OCI-LY3 (cell line): Measurements from ENCODE around the gene SH3BGRL.

ENCODE experiments used
- H2AFZ ChIP-seq: fragments of 200-600, 300-600 bp; shearing (Covaris generic); 2 replicates; pipeline ENCODE4 v1.6.0; 2014; ENCODE audit warnings: antibody characterized with exemption, low read depth, low read length
- H3K27ac ChIP-seq: fragments of 200-600, 300-600 bp; sonication (generic); 2 replicates; pipeline ENCODE4 v1.5.1; 2014; ENCODE audit warnings: mild to moderate bottlenecking, low read length, moderate library complexity, mixed read lengths
- H3K27me3 ChIP-seq: fragments of 200-600, 300-600 bp; sonication (generic); 2 replicates; pipeline ENCODE4 v1.6.1; 2014; ENCODE audit warnings: low read depth, low read length, mixed read lengths
- H3K36me3 ChIP-seq: fragments of 200-600, 300-600 bp; sonication (generic); replicated peaks from 2 replicates; pipeline ENCODE3; 2014; ENCODE audit warnings: low read depth, low read length, mixed read lengths
- H3K4me1 ChIP-seq: fragments of 300-600, 200-600 bp; sonication (generic); 2 replicates; pipeline ENCODE4 v1.6.1; 2014; ENCODE audit warnings: low read length, mixed read lengths
- H3K4me2 ChIP-seq: fragments of 200-600, 300-600 bp; sonication (generic); 2 replicates; pipeline ENCODE4 v1.6.1; 2014; ENCODE audit warnings: low read length, mixed read lengths
- H3K4me3 ChIP-seq: fragments of 300-600, 200-600 bp; sonication (generic); 2 replicates; pipeline ENCODE4 v1.5.1; 2014; ENCODE audit warnings: antibody characterized with exemption, mild to moderate bottlenecking, low read length, moderate library complexity
- H3K79me2 ChIP-seq: fragments of 300-600, 200-600 bp; shearing (Covaris generic); 2 replicates; pipeline ENCODE4 v1.6.1; 2014; ENCODE audit warnings: mild to moderate bottlenecking, low read length, mixed read lengths
- H3K9ac ChIP-seq: fragments of 300-600, 200-600 bp; shearing (Covaris generic); 2 replicates; pipeline ENCODE4 v1.6.0; 2014; ENCODE audit warnings: mild to moderate bottlenecking, low read length, moderate library complexity
- H3K9me3 ChIP-seq: fragments of 200-600, 300-600 bp; shearing (Covaris generic); 2 replicates; pipeline ENCODE4 v1.6.1; 2014; ENCODE audit warnings: low read length, mixed read lengths; ENCODE audit not compliant: insufficient read depth
- H4K20me1 ChIP-seq: fragments of 200-600, 300-600 bp; sonication (generic); 2 replicates; pipeline ENCODE4 v1.6.1; 2016; ENCODE audit warnings: low read length, mixed read lengths; ENCODE audit not compliant: insufficient read depth
- CTCF ChIP-seq: fragments of 200-600, 300-600 bp; sonication (generic); IDR thresholded peaks from 2 replicates; pipeline ENCODE4 v1.5.1; 2014; ENCODE audit warnings: antibody characterized with exemption, low read length, low read depth
- EZH2phosphoT487 ChIP-seq: fragments of 200-600 bp; shearing (Covaris generic); IDR thresholded peaks from 2 replicates; pipeline ENCODE4 v1.6.1; 2018; ENCODE audit warnings: antibody characterized with exemption, mixed run types, low read depth

Gene SH3BGRL

GRCh38 chrX:81205551-81205950 lies 3.6 kb downstream of the SH3BGRL start:
- Histone ChIP-seq H3K36me3 (peaks cover 9% of the 10 kb centered on the region), H3K27ac (no peak overlapping the region), H3K4me1 (peaks cover 22% of the 10 kb centered on the region), H3K4me2 (no peak overlapping the region), H3K27me3 (no peaks in the 10 kb centered on the region), H4K20me1 (peaks cover 4% of the 10 kb centered on the region; the same call in 1 of the 2 replicates), H3K9ac (no peak overlapping the region), H3K4me3 (no peak overlapping the region), H3K79me2 (peaks cover 51% of the 10 kb centered on the region), H3K9me3 (no peaks in the 10 kb centered on the region), H2AFZ (no peak overlapping the region)
- no peak for TF ChIP-seq EZH2phosphoT487
- TF ChIP-seq CTCF, result no peak

GRCh38 chrX:81206476-81206875 lies 4.6 kb downstream of the SH3BGRL start:
- H3K4me1 ChIP-seq, result peaks cover 15% of the 10 kb centered on the region
- peaks cover 4% of the 10 kb centered on the region; the same call in 1 of the 2 replicates for H4K20me1 ChIP-seq
- peaks cover 51% of the 10 kb centered on the region for H3K79me2 ChIP-seq
- H3K9ac ChIP-seq, result no peak overlapping the region
- no peak overlapping the region for H2AFZ ChIP-seq
- H3K9me3 ChIP-seq, result no peaks in the 10 kb centered on the region
- H3K4me2 ChIP-seq, result no peak overlapping the region
- peaks cover 12% of the 10 kb centered on the region for H3K36me3 ChIP-seq
- H3K4me3 ChIP-seq, result no peak overlapping the region
- H3K27ac ChIP-seq, result no peak overlapping the region
- H3K27me3 ChIP-seq, result no peaks in the 10 kb centered on the region
- no peak for TF ChIP-seq EZH2phosphoT487
- TF ChIP-seq CTCF, result no peak

- peaks cover 4% of the 10 kb centered on the region; the same call in 1 of the 2 replicates for H4K20me1 ChIP-seq
- peaks cover 4% of the 10 kb centered on the region for H3K4me1 ChIP-seq
- H3K27me3 ChIP-seq, result no peaks in the 10 kb centered on the region
- no peak overlapping the region for H3K4me3 ChIP-seq
- H3K36me3 ChIP-seq, result peaks cover 15% of the 10 kb centered on the region
- H3K9ac ChIP-seq, result no peak overlapping the region
- H3K27ac ChIP-seq, result no peak overlapping the region
- no peaks in the 10 kb centered on the region for H3K9me3 ChIP-seq
- no peak overlapping the region for H2AFZ ChIP-seq
- TF ChIP-seq EZH2phosphoT487, result no peak
- TF ChIP-seq CTCF, result no peak
- peaks cover 32% of the 10 kb centered on the region for H3K79me2 ChIP-seq
- no peak overlapping the region for H3K4me2 ChIP-seq
Observed at GRCh38 chrX:81208916-81209315, 7.0 kb downstream of the SH3BGRL start.

- no peak overlapping the region for H3K27ac ChIP-seq
Observed at GRCh38 chrX:81215685-81216084, 13.8 kb downstream of the SH3BGRL start.

More at GRCh38 chrX:81215685-81216084, 13.8 kb downstream of the SH3BGRL start:
- Histone ChIP-seq H3K4me3 (no peak overlapping the region), H3K9me3 (no peaks in the 10 kb centered on the region), H3K36me3 (peaks cover 5% of the 10 kb centered on the region), H3K79me2 (peaks cover 9% of the 10 kb centered on the region), H4K20me1 (no peaks in the 10 kb centered on the region), H3K9ac (no peak overlapping the region), H3K4me2 (no peak overlapping the region), H2AFZ (no peak overlapping the region), H3K4me1 (no peaks in the 10 kb centered on the region), H3K27me3 (no peaks in the 10 kb centered on the region)
- TF ChIP-seq EZH2phosphoT487, result no peak
- TF ChIP-seq CTCF, result no peak
